ENCODE data around the gene LCA5L. TPM values are rescaled to one million over a fixed set of nuclear protein-coding genes. Genes with fewer than 3 reads are reported as not detected.

Gene LCA5L
- total and polyA plus RNA-seq, 2 of the 13 experiments (the other 11 are each of a cell fraction or from before 2014, with no cell fraction given) = 0.13 to 0.55 TPM

DNA sequence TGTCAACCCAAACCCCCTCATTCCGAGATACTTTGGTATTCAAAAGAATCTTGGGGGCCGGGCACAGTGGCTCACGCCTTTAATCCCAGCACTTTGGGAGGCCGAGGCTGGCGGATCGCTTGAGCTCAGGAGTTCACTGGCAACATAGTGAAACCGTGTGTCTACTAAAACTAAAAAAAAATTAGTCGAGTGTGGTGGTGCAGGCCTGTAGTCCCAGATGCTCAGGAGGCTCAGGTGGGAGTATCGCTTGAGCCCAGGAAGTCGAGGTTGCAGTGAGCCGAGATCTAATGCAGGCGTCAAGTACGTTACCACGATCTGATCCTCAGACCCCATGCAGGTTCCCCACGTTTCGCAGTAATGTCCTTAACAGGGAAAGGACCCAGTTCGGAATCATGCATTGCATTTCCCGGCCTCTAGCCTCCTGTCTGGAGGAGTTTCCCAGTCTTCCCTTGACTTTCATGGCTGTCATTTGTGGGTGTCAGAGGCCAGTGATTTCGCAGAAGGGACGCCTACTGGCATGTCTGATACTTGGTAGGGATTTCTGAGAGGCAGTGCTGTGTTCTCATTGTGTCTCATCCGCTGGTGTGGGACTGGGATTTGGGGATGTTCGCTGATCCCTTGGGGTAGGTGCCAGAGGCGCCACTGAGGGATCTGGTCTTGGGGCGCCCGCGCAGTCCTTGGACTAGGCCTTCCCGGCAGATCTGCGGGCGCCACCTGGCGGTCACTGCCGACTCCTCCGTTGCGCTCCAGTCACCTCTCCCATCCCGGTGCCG is 57.4 kb downstream of the LCA5L start (continued):
- TF ChIP-seq ZNF326 (CRISPR knock-in tag; IDR thresholded peaks at IDR 0.05; ENCODE audit: borderline replicate concordance) (no peak), ZBTB42 (CRISPR knock-in tag; IDR thresholded peaks at IDR 0.05) (0 out of 2 replicates have a peak, but pooled peaks have one; percentile 56), SMC3 (IDR thresholded peaks at IDR 0.05; ENCODE audit: low read length) (peak; percentile 50; the same call in 1 of the 2 replicates), ZNF264 (CRISPR knock-in tag; IDR thresholded peaks at IDR 0.05) (peak; percentile 64; the same call in 1 of the 2 replicates), PHF8 (CRISPR knock-in tag; IDR thresholded peaks at IDR 0.05) (peak; percentile 45), HNF4A (CRISPR knock-in tag; IDR thresholded peaks at IDR 0.05) (peak; percentile 22; the same call in 1 of the 2 replicates), ZBTB10 (CRISPR knock-in tag; IDR thresholded peaks at IDR 0.05; ENCODE audit: borderline replicate concordance) (peak; percentile 89; the same call in 1 of the 2 replicates), CBX2 (IDR thresholded peaks at IDR 0.05; ENCODE audit: low read depth, low read length) (no peak), CBX2 (CRISPR knock-in tag; IDR thresholded peaks at IDR 0.05; ENCODE audit: low read depth) (no peak), SAP130 (CRISPR knock-in tag; IDR thresholded peaks at IDR 0.05; ENCODE audit: low read depth) (peak; percentile 71), NAIF1 (CRISPR knock-in tag; IDR thresholded peaks at IDR 0.05; ENCODE audit: borderline replicate concordance) (peak; percentile 59; the same call in 1 of the 2 replicates), ARID3A (IDR thresholded peaks at IDR 0.05; ENCODE audit: low read depth, low read length) (0 out of 2 replicates have a peak, but pooled peaks have one; percentile 4), GATAD2A (CRISPR knock-in tag; IDR thresholded peaks at IDR 0.05) (peak; percentile 55; the same call in 1 of the 2 replicates), CHD4 (IDR thresholded peaks at IDR 0.05; ENCODE audit: borderline replicate concordance, low read length) (no peak), MEIS2 (CRISPR knock-in tag; IDR thresholded peaks at IDR 0.05) (0 out of 2 replicates have a peak, but pooled peaks have one; percentile 20), ZBTB2 (CRISPR knock-in tag; IDR thresholded peaks at IDR 0.05; ENCODE audit: low read depth) (no peak)
